Superior temporal gyrus (tissue), 1 donor: ENCODE data around the gene CCR3.
"Not testable (repeated sequence)": the region's sequence is repeated elsewhere in the genome, so short reads cannot be mapped to it uniquely, and the experiment has no call there.

Experiments used
- DNase-seq: peaks from one replicate; pipeline ENCODE4 v3.0.0-alpha.2; 2016; ENCODE audit errors: extremely low spot score

CCR3 gene

GRCh38 chr3:46242120-46242519 is at the start of gene CCR3:
Gene CCR3, plus strand, starts transcription at chr3:46242460. Its CDS starts 22,699 bp downstream, at chr3:46265159.
- no peak for DNase-seq

- DNase-seq, result no peak
These were observed 49.3 kb upstream of the CCR3 start for GRCh38 chr3:46192939-46193338.

- DNase-seq, result no peak
These were observed 48.8 kb upstream of the CCR3 start for GRCh38 chr3:46193436-46193835.

GRCh38 chr3:46194868-46195553 is 47.2 kb upstream of the CCR3 start:
- no peak for DNase-seq

GRCh38 chr3:46196261-46196957 is 45.9 kb upstream of the CCR3 start:
- no peak for DNase-seq

- peak; percentile 23 for DNase-seq
These were observed 42.0 kb upstream of the CCR3 start for GRCh38 chr3:46200211-46200610.

GRCh38 chr3:46200790-46201189 is 41.5 kb upstream of the CCR3 start:
- DNase-seq, result no peak

GRCh38 chr3:46202535-46202934 is 39.7 kb upstream of the CCR3 start:
- DNase-seq, result no peak

- DNase-seq, result no peak
These were observed 38.6 kb upstream of the CCR3 start for GRCh38 chr3:46203681-46204080.

- DNase-seq, result no peak
These were observed 36.8 kb upstream of the CCR3 start for GRCh38 chr3:46205286-46205960.

GRCh38 chr3:46206282-46207015 is 35.8 kb upstream of the CCR3 start:
- DNase-seq, result no peak

- not testable (repeated sequence) for DNase-seq
These were observed 34.7 kb upstream of the CCR3 start for GRCh38 chr3:46207514-46207913.

- DNase-seq, result peak; percentile 56
These were observed 34.0 kb upstream of the CCR3 start, which contains the start of gene CCR1 for GRCh38 chr3:46208167-46208704. Gene CCR1, minus strand, starts transcription at chr3:46208313. Its CDS starts 4,000 bp downstream, at chr3:46204313.

- no peak for DNase-seq
These were observed 33.2 kb upstream of the CCR3 start for GRCh38 chr3:46209053-46209452.

- no peak for DNase-seq
These were observed 32.4 kb upstream of the CCR3 start for GRCh38 chr3:46209746-46210470.

- DNase-seq, result no peak
These were observed 30.2 kb upstream of the CCR3 start for GRCh38 chr3:46212101-46212500.

- DNase-seq, result no peak
These were observed 29.1 kb upstream of the CCR3 start for GRCh38 chr3:46213201-46213600.

GRCh38 chr3:46214751-46215352 is 27.4 kb upstream of the CCR3 start:
- DNase-seq, result no peak

GRCh38 chr3:46215810-46216414 is 26.3 kb upstream of the CCR3 start:
- DNase-seq, result no peak

GRCh38 chr3:46218196-46218709 is 24.0 kb upstream of the CCR3 start:
- DNase-seq, result no peak
